ENCODE results near the gene HJV. TPM values are rescaled to one million over a fixed set of nuclear protein-coding genes. Genes with fewer than 3 reads are reported as not detected.
A peak's percentile ranks its signal among the peaks of the same experiment; 100 is the strongest.

HJV gene
- total RNA-seq, 4 donors from 2014 or later, result 274 to 585 (median 420) TPM

DNA sequence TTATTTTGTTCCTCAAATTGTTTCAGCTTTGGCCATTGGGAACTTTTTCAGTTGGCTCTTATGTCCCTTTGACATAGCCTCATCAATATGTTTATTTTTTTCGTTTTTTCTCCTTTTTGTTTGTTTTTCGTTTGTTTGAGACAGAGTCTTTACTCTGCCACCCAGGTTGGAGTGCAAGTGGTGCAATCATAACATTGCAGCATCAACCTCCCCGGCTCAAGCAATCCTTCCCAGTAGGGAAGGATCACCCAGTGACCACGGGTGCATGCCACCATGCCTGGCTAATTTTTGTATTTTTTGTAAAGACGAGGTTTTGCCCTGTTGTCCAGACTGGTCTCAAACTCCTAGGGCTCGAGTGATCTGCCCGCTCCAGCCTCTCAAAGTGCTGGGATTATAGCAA is 49.0 kb downstream of the HJV start:
- H3K27ac ChIP-seq, result peak overlapping the region in 2 of 4 donors; percentile 34 to 42
- no peaks in the 10 kb centered on the region for H3K27me3 ChIP-seq
- in situ Hi-C loops (cut with MboI; ENCODE audit: low sequenced_read_pairs in 4 of 4) (no loop called here), intact Hi-C loops (cut with DNase I; ENCODE audit: low total_unique reads) (no loop called here)
- DNase-seq (no peak), ATAC-seq (no peak)
- TF ChIP-seq, protein P1, sequence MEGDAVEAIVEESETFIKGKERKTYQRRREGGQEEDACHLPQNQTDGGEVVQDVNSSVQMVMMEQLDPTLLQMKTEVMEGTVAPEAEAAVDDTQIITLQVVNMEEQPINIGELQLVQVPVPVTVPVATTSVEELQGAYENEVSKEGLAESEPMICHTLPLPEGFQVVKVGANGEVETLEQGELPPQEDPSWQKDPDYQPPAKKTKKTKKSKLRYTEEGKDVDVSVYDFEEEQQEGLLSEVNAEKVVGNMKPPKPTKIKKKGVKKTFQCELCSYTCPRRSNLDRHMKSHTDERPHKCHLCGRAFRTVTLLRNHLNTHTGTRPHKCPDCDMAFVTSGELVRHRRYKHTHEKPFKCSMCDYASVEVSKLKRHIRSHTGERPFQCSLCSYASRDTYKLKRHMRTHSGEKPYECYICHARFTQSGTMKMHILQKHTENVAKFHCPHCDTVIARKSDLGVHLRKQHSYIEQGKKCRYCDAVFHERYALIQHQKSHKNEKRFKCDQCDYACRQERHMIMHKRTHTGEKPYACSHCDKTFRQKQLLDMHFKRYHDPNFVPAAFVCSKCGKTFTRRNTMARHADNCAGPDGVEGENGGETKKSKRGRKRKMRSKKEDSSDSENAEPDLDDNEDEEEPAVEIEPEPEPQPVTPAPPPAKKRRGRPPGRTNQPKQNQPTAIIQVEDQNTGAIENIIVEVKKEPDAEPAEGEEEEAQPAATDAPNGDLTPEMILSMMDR (IDR thresholded peaks at IDR 0.05 in 4 of 5, conservative IDR thresholded peaks at IDR 0.05 in 1 of 5), result no peak
- TF ChIP-seq POLR2A (IDR thresholded peaks at IDR 0.05), result no peak
- H3K4me3 ChIP-seq, result no peak overlapping the region
- peaks cover under 1% of the 10 kb centered on the region in 2 donors for H3K4me1 ChIP-seq
- H3K9me3 ChIP-seq, result no peaks in the 10 kb centered on the region
- peaks cover 0 to 2% of the 10 kb centered on the region in 2 donors for H3K36me3 ChIP-seq

Other genes with a start within 250 kb of the HJV start
- 10 to 100 TPM; 16.1 to 65.4 (median 37.3) TPM for gene RNF115, start 197.6 kb downstream of the HJV start, total RNA-seq
- 10 to 100 TPM; 23.0 to 27.8 (median 26.4) TPM for gene POLR3C, start 197.5 kb downstream of the HJV start, total RNA-seq
- 1 to 10 TPM in 1 of 4 donors, under 1 TPM in 2, not detected in 1; 0.46 to 2.2 (median 0.51) TPM for gene NUDT17, start 176.1 kb downstream of the HJV start, total RNA-seq
- gene PIAS3, start 162.7 kb downstream of the HJV start, total RNA-seq, result 10 to 100 TPM; 26.2 to 40.0 (median 35.7) TPM
- gene ANKRD35, start 135.9 kb downstream of the HJV start, total RNA-seq, result 10 to 100 TPM in 2 of 4 donors, 1 to 10 TPM in 2; 8.0 to 19.5 (median 10.7) TPM
- gene ITGA10, start 111.7 kb downstream of the HJV start, total RNA-seq, result 10 to 100 TPM in 3 of 4 donors, 1 to 10 TPM in 1; 6.4 to 20.0 (median 14.7) TPM
- gene PEX11B, start 103.0 kb downstream of the HJV start, total RNA-seq, result 10 to 100 TPM; 23.2 to 46.0 (median 31.7) TPM
- gene RBM8A, start 94.3 kb downstream of the HJV start, total RNA-seq, result 100 to 1,000 TPM; 199 to 589 (median 381) TPM
- gene LIX1L, start 63.7 kb downstream of the HJV start, total RNA-seq, result 100 to 1,000 TPM in 1 of 4 donors, 10 to 100 TPM in 3; 37.1 to 108 (median 75.4) TPM
- 10 to 100 TPM in 1 of 4 donors, 1 to 10 TPM in 3; 3.3 to 19.0 (median 6.7) TPM for gene ANKRD34A, start 57.2 kb downstream of the HJV start, total RNA-seq
- gene POLR3GL, start 57.0 kb downstream of the HJV start, total RNA-seq, result 10 to 100 TPM; 43.5 to 78.8 (median 59.4) TPM
- 1,000 to 10,000 TPM; 1,815 to 2,839 (median 2,202) TPM for gene TXNIP, start 25.2 kb downstream of the HJV start, total RNA-seq
- gene NBPF10, start 123.1 kb upstream of the HJV start, total RNA-seq, result 1 to 10 TPM in 1 of 4 donors, under 1 TPM in 3; 0.55 to 4.0 (median 0.94) TPM
- 10 to 100 TPM in 3 of 4 donors, 1 to 10 TPM in 1; 3.3 to 54.9 (median 19.1) TPM for gene NOTCH2NLA, start 207.3 kb upstream of the HJV start, total RNA-seq